HG02981 (cell line): ENCODE data around the gene CDC123.
"Not testable (repeated sequence)": the region's sequence is repeated elsewhere in the genome, so short reads cannot be mapped to it uniquely, and the experiment has no call there.

ENCODE experiments used
- ATAC-seq: cut with Tn5 transposase; IDR thresholded peaks from one replicate; pipeline ENCODE4 v1.9.1; 2021; ENCODE audit warnings: mild to moderate bottlenecking, moderate library complexity; ENCODE audit not compliant: unreplicated experiment

The CDC123 gene

GRCh38 chr10:12188656-12189055 lies 7.3 kb upstream of the CDC123 start:
- ATAC-seq, result no peak

- ATAC-seq, result no peak
These were observed 6.6 kb upstream of the CDC123 start for GRCh38 chr10:12189426-12189825.

- ATAC-seq, result no peak
These were observed 4.3 kb upstream of the CDC123 start for GRCh38 chr10:12191715-12192114.

GRCh38 chr10:12193193-12193592 lies 2.8 kb upstream of the CDC123 start:
- ATAC-seq, result no peak

- ATAC-seq, result no peak
These were observed 1.2 kb upstream of the CDC123 start for GRCh38 chr10:12194752-12195271.

- peak; percentile 7 for ATAC-seq
These were observed 746 bp upstream of the CDC123 start for GRCh38 chr10:12195281-12195602.

GRCh38 chr10:12196531-12197211 lies 683 bp downstream of the CDC123 start:
- no peak for ATAC-seq

GRCh38 chr10:12198156-12198555 lies 2.2 kb downstream of the CDC123 start:
- no peak for ATAC-seq

GRCh38 chr10:12200850-12201249 lies 4.9 kb downstream of the CDC123 start:
- no peak for ATAC-seq

- ATAC-seq, result no peak
These were observed 5.6 kb downstream of the CDC123 start for GRCh38 chr10:12201543-12201942.

- ATAC-seq, result no peak
These were observed 6.2 kb downstream of the CDC123 start for GRCh38 chr10:12202226-12202625.

- no peak for ATAC-seq
These were observed 9.1 kb downstream of the CDC123 start for GRCh38 chr10:12205082-12205481.

- ATAC-seq, result no peak
These were observed 11.1 kb downstream of the CDC123 start for GRCh38 chr10:12207114-12207513.

- ATAC-seq, result no peak
These were observed 12.5 kb downstream of the CDC123 start for GRCh38 chr10:12208460-12208859.

GRCh38 chr10:12212454-12212853 lies 16.5 kb downstream of the CDC123 start:
- ATAC-seq, result no peak

- no peak for ATAC-seq
These were observed 17.6 kb downstream of the CDC123 start for GRCh38 chr10:12213621-12214020.

GRCh38 chr10:12214093-12214492 lies 18.1 kb downstream of the CDC123 start:
- no peak for ATAC-seq

GRCh38 chr10:12214763-12215218 lies 18.8 kb downstream of the CDC123 start:
- no peak for ATAC-seq

- ATAC-seq, result no peak
These were observed 23.0 kb downstream of the CDC123 start for GRCh38 chr10:12218991-12219390.

GRCh38 chr10:12221323-12222298 lies 25.6 kb downstream of the CDC123 start:
- no peak for ATAC-seq

GRCh38 chr10:12225444-12225843 lies 29.5 kb downstream of the CDC123 start:
- no peak for ATAC-seq

GRCh38 chr10:12226438-12226837 lies 30.4 kb downstream of the CDC123 start:
- ATAC-seq, result not testable (repeated sequence)
